GM18520 (cell line): ENCODE measurements around the gene ZNF117.
"Not testable (repeated sequence)": the region's sequence is repeated elsewhere in the genome, so short reads cannot be mapped to it uniquely, and the experiment has no call there.

Experiments
- ATAC-seq: cut with Tn5 transposase; IDR thresholded peaks from one replicate; pipeline ENCODE4 v1.9.1; 2021; ENCODE audit not compliant: unreplicated experiment

Gene ZNF117

GRCh38 chr7:64997164-64997908, 6.5 kb upstream of the ZNF117 start:
- ATAC-seq: no peak

GRCh38 chr7:64996305-64996704, 5.5 kb upstream of the ZNF117 start:
- ATAC-seq: no peak

GRCh38 chr7:64993901-64994300, 3.1 kb upstream of the ZNF117 start:
- ATAC-seq: no peak

GRCh38 chr7:64992971-64993370, 2.1 kb upstream of the ZNF117 start:
- ATAC-seq: no peak

GRCh38 chr7:64990216-64990615, 620 bp downstream of the ZNF117 start:
- ATAC-seq: no peak

GRCh38 chr7:64978497-64979203, 12.2 kb downstream of the ZNF117 start:
- no peak for ATAC-seq

- no peak for ATAC-seq
Observed at GRCh38 chr7:64965594-64965993, 25.2 kb downstream of the ZNF117 start.

- ATAC-seq: no peak
Observed at GRCh38 chr7:64959072-64959747, 31.6 kb downstream of the ZNF117 start.

- ATAC-seq: peak; percentile 65
Observed at GRCh38 chr7:64951250-64951848, 39.5 kb downstream of the ZNF117 start.

GRCh38 chr7:64950673-64951072, 40.2 kb downstream of the ZNF117 start:
- ATAC-seq: not testable (repeated sequence)

GRCh38 chr7:64948774-64949173, 42.1 kb downstream of the ZNF117 start:
- ATAC-seq: not testable (repeated sequence)

GRCh38 chr7:64947252-64948000, 43.4 kb downstream of the ZNF117 start:
- no peak for ATAC-seq

- no peak for ATAC-seq
Observed at GRCh38 chr7:64946772-64947171, 44.1 kb downstream of the ZNF117 start.

GRCh38 chr7:64945503-64946175, 45.2 kb downstream of the ZNF117 start:
- no peak for ATAC-seq

GRCh38 chr7:64944667-64945502, 46.0 kb downstream of the ZNF117 start:
- ATAC-seq: not testable (repeated sequence)

GRCh38 chr7:64940021-64940420, 50.8 kb downstream of the ZNF117 start:
- not testable (repeated sequence) for ATAC-seq

- ATAC-seq: no peak
Observed at GRCh38 chr7:64938540-64938939, 52.3 kb downstream of the ZNF117 start.

GRCh38 chr7:64934478-64934877, 56.4 kb downstream of the ZNF117 start:
- no peak for ATAC-seq
